Tracheal epithelial cell (primary cell): ENCODE results near the gene OCIAD2. TPM values are rescaled to one million over a fixed set of nuclear protein-coding genes. Genes with fewer than 3 reads are reported as not detected.

Experiments used
- total RNA-seq: library from RNA; depleted of rRNA; stranded (reverse); fragments of >200 nt; gene quantifications from 2 replicates; pipeline ENCODE4 v1.2.1, GENCODE V29; 2014

The OCIAD2 gene
- 67.8 and 130 TPM in 2 replicates for total RNA-seq

GRCh38 chr4:48906206-48907173, at the start of gene OCIAD2:
OCIAD2 (minus strand) TSS chr4:48906774; CDS start chr4:48904549, 2,225 bp downstream.

Other genes starting within 250 kb of the OCIAD2 start
- gene FRYL, start 126.5 kb downstream of the OCIAD2 start, total RNA-seq = 48.6 and 52.1 TPM in 2 replicates
- 81.2 and 116 TPM in 2 replicates for gene OCIAD1, start 75.7 kb downstream of the OCIAD2 start, total RNA-seq
- gene CWH43, start 79.5 kb upstream of the OCIAD2 start, total RNA-seq = 7.2 and 9.4 TPM in 2 replicates